ENCODE data around the gene CNOT1.
A peak's percentile ranks its signal among the peaks of the same experiment; 100 is the strongest.

The CNOT1 gene

DNA sequence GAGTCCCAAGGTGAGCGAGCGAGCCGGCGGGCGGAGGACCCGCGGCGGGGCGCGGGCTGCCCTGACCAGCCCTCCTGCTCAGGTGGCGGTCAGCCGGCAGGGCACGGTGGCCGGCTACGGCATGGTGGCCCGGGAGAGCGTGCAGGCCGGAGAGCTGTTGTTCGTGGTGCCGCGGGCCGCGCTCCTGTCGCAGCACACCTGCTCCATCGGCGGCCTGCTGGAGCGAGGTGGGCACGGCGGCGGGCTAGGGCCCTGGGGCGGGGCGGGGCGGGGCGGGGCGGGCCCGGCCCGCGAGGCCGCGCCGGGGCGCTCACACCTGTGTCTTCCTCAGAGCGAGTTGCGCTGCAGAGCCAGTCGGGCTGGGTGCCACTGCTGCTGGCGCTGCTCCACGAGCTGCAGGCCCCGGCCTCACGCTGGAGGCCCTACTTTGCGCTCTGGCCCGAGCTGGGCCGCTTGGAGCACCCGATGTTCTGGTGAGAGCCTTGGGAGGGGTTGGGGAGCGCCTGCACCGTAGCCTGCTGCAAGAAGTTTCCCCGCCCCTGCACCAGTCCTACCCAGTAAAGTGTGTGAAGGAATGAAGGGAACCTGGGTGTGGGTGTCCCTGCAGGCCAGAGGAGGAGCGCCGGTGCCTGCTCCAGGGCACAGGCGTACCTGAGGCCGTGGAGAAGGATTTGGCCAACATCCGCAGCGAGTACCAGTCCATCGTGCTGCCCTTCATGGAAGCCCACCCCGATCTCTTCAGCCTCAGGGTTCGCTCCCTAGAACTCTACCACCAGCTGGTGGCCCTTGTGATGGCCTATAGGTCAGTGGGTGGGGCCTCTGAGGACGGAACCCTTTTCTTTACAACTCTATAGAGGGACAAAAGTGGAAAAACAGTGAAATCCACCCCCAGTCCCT is 113.5 kb downstream of the CNOT1 start:
- TF ChIP-seq SPI1 (IDR thresholded peaks at IDR 0.05; ENCODE audit: low read depth, low read length) (no peak), PAX5 (IDR thresholded peaks at IDR 0.05; ENCODE audit: insufficient read depth, low read length, severe bottlenecking) (no peak), POLR2A (IDR thresholded peaks at IDR 0.05; ENCODE audit: low read depth, low read length) (peak; percentile 45), POLR2AphosphoS5 (IDR thresholded peaks at IDR 0.05; ENCODE audit: low read depth, low read length) (no peak; the same call in 1 of the 2 replicates), POU2F2 (IDR thresholded peaks at IDR 0.05; ENCODE audit: low read depth, low read length) (no peak), TAF1 (IDR thresholded peaks at IDR 0.05; ENCODE audit: low read depth, low read length) (no peak)
- FAIRE-seq = no peak
- peak; percentile 71 for DNase-seq (ENCODE audit: insufficient read length, low spot score)

DNA sequence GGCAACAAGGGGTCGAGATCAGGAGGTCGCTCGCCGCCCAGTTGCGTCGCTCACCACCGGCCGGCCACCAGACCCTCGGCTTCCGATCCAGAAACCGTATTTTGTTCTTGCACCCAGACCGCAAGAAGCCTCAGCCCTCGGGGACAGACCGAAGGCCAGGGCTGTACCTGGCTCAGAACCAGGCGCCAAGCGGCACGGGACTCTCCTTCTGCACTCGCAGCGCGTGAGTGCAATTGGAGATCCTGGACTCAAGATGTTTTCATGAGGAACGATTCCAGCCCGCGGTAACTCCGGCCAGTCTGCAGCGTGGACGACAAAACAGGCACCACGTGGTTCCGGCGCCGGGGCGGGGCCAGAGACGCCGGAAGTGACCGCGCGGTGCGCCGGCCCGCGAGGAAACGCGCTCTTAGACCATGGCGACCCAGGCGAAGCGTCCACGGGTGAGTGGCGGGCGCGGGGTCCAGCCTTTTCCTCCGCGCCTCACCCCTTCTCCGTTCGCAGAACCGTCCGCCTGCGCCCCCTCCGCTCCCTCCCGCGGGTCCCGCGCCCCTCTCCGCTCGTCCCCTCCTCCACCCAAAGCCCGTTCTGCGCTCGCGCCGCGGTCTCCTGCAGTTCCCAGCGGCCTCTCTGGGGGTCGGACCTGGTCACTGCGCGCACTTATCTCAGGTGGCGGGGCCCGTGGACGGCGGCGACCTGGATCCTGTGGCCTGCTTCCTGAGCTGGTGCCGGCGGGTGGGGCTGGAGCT is 114.3 kb downstream of the CNOT1 start, which contains the start of gene SETD6:
Gene SETD6, plus strand, starts transcription at position 393 of the 746 bp plus-strand sequence. Its CDS starts 21 bp downstream, at position 414.
- FAIRE-seq (peak; percentile 98), DNase-seq (ENCODE audit: insufficient read length, low spot score) (peak; percentile 71)
- TF ChIP-seq POU2F2 (IDR thresholded peaks at IDR 0.05; ENCODE audit: low read depth, low read length) (no peak; the same call in 1 of the 2 replicates), POLR2A (IDR thresholded peaks at IDR 0.05; ENCODE audit: low read depth, low read length) (peak; percentile 56), TAF1 (IDR thresholded peaks at IDR 0.05; ENCODE audit: low read depth, low read length) (peak; percentile 50), PAX5 (IDR thresholded peaks at IDR 0.05; ENCODE audit: insufficient read depth, low read length, severe bottlenecking) (no peak), POLR2AphosphoS5 (IDR thresholded peaks at IDR 0.05; ENCODE audit: low read depth, low read length) (no peak), SPI1 (IDR thresholded peaks at IDR 0.05; ENCODE audit: low read depth, low read length) (no peak)

GRCh38 chr16:58513874-58514273 is 115.8 kb downstream of the CNOT1 start:
- DNase-seq (ENCODE audit: insufficient read length, low spot score) (no peak), FAIRE-seq (no peak)
- no peak for TF ChIP-seq POU2F2 (IDR thresholded peaks at IDR 0.05; ENCODE audit: low read depth, low read length)
- no peak for TF ChIP-seq PAX5 (IDR thresholded peaks at IDR 0.05; ENCODE audit: insufficient read depth, low read length, severe bottlenecking)
- no peak for TF ChIP-seq TAF1 (IDR thresholded peaks at IDR 0.05; ENCODE audit: low read depth, low read length)
- TF ChIP-seq POLR2A (IDR thresholded peaks at IDR 0.05; ENCODE audit: low read depth, low read length) = no peak
- no peak for TF ChIP-seq SPI1 (IDR thresholded peaks at IDR 0.05; ENCODE audit: low read depth, low read length)
- TF ChIP-seq POLR2AphosphoS5 (IDR thresholded peaks at IDR 0.05; ENCODE audit: low read depth, low read length) = no peak

DNA sequence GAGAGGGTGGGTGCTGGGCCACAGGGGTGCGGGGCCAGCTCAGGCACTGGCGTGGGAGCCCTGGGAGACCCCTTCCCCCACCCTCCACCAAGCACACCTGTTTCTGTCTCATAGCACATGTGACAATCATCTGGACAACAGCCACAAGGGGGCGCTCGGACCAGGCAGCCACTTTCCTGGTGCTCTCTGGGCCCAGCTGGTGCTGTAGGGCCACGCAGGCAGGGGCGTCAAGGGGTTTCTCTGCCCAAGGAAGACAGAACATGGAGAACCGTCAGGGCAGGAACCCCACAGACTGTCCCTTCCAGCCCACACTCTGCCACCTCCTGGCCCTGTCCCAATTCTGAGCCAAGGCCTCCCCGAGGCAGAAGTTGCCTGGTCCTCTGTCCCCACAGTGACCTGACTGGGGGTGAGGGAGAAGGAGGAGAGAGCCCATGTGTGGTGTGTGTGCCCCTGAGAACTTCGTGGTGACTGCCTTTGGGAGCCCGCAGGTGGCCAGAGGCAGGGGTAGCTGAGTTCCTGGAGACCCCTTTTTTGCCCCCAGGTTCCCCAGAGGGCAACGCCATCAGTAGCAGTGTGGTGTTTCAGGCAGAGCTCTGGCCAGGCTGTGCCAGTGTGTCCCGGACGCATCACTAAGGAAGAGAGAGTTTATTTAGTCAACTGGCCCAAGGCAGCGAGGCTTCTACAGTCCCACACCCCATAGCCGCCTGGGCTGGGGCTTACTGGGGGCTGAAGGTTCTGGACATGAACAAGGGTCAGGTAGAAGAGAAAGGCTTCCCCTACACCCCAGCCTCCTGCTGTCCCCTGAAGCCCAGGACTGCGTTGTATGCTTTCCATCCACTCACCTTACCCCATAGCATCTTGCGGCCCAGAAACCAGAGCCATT is 117.5 kb downstream of the CNOT1 start:
- FAIRE-seq (peak; percentile 68), DNase-seq (ENCODE audit: insufficient read length, low spot score) (peak; percentile 76)
- peak; percentile 42; the same call in 1 of the 2 replicates for TF ChIP-seq POU2F2 (IDR thresholded peaks at IDR 0.05; ENCODE audit: low read depth, low read length)
- TF ChIP-seq SPI1 (IDR thresholded peaks at IDR 0.05; ENCODE audit: low read depth, low read length) = no peak

- no peak for TF ChIP-seq POLR2AphosphoS5 (IDR thresholded peaks at IDR 0.05; ENCODE audit: low read depth, low read length)
- no peak for TF ChIP-seq POLR2A (IDR thresholded peaks at IDR 0.05; ENCODE audit: low read depth, low read length)
- TF ChIP-seq SPI1 (IDR thresholded peaks at IDR 0.05; ENCODE audit: low read depth, low read length) = no peak
- no peak for TF ChIP-seq PAX5 (IDR thresholded peaks at IDR 0.05; ENCODE audit: insufficient read depth, low read length, severe bottlenecking)
- no peak for TF ChIP-seq TAF1 (IDR thresholded peaks at IDR 0.05; ENCODE audit: low read depth, low read length)
- TF ChIP-seq POU2F2 (IDR thresholded peaks at IDR 0.05; ENCODE audit: low read depth, low read length) = no peak
- no peak for FAIRE-seq
- no peak for DNase-seq (ENCODE audit: insufficient read length, low spot score)
Observed at GRCh38 chr16:58510776-58511628, 118.6 kb downstream of the CNOT1 start.

DNA sequence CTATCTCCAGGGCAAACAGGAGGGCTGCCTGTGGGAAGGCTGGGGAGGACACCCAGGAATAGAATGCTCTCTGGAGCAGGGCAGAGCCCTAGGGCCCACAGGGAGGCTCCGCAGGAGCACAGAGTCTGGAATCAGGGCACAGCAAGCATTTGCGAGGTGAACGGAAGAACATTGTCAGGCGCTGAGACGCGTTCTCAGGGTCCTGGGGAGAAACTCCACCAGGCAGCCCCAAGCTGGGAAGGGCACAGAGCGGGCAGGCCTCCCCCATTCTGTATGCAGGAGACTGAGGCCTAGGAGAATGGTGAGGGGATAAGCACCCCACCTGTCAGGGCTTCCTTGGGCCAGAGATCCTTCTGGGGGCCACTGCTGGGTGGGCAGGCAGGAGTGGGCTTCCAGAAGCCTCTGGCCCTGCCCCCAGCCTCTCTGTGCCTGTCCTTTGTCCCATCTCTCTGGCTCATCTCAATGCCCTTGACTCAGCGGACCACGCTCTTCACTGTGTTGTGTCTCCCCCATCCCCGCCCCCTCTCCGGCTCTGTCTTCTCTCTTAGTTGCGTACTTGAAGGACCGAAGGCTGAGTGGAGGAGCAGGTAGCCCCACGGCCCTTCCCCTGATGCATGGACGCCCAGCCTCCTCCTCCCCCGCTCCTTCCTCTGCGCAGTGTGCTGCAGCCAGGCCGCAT is 119.4 kb downstream of the CNOT1 start:
- FAIRE-seq = no peak
- TF ChIP-seq POLR2AphosphoS5 (IDR thresholded peaks at IDR 0.05; ENCODE audit: low read depth, low read length) = no peak
- TF ChIP-seq SPI1 (IDR thresholded peaks at IDR 0.05; ENCODE audit: low read depth, low read length) = no peak
- TF ChIP-seq POLR2A (IDR thresholded peaks at IDR 0.05; ENCODE audit: low read depth, low read length) = no peak
- TF ChIP-seq POU2F2 (IDR thresholded peaks at IDR 0.05; ENCODE audit: low read depth, low read length) = no peak
- TF ChIP-seq TAF1 (IDR thresholded peaks at IDR 0.05; ENCODE audit: low read depth, low read length) = no peak
- TF ChIP-seq PAX5 (IDR thresholded peaks at IDR 0.05; ENCODE audit: insufficient read depth, low read length, severe bottlenecking) = no peak
- no peak for DNase-seq (ENCODE audit: insufficient read length, low spot score)

- no peak for TF ChIP-seq POLR2A (IDR thresholded peaks at IDR 0.05; ENCODE audit: low read depth, low read length)
- no peak for TF ChIP-seq TAF1 (IDR thresholded peaks at IDR 0.05; ENCODE audit: low read depth, low read length)
- no peak for TF ChIP-seq SPI1 (IDR thresholded peaks at IDR 0.05; ENCODE audit: low read depth, low read length)
- TF ChIP-seq POLR2AphosphoS5 (IDR thresholded peaks at IDR 0.05; ENCODE audit: low read depth, low read length) = no peak
- no peak for TF ChIP-seq PAX5 (IDR thresholded peaks at IDR 0.05; ENCODE audit: insufficient read depth, low read length, severe bottlenecking)
- DNase-seq (ENCODE audit: insufficient read length, low spot score) (no peak), FAIRE-seq (no peak)
Observed at GRCh38 chr16:58509256-58510096, 120.2 kb downstream of the CNOT1 start.
